GOT3 (cell line): ENCODE results near the gene CUL9.

Experiments
- DNase-seq: peaks from one replicate; lab custom pipeline; 2025; ENCODE audit warnings: mixed read lengths; lab: John Stamatoyannopoulos, UW

CUL9 gene

DNA sequence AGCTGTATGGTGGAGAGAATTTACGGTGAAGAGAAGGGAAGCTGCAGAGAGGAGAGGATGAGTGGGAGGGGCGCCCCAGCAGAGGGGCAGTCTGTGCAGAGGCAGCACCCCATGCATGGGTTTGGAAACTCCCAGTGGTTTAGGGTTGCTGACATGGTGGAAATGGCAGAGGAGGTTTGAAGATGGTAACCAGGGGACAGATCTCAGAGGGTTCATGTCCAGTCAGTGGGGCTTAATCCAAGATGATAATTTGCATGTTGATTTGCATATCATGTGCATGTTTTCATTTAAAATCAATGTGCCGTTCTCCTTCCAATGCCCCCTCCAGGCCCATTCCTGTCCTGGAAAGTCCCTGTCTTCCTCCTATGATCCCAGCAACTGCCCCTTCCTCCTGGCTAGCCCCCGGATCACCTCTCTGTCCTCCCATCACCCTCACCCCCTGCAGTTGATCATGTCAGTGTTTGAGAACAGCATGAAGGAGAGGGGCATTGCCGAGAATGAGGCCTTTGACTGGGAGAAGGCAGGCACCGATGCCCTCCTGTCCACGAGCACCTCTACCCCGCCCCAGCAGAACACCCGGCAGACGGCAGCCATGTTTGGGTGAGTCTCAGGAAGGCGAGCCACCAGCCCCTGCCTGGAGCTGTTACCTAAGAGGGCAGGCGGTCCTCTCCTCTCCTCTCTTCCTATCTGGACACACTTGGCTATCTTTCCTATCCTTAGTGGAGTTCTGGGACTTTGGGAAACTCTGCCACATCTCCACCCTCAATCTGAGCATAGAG, 75.6 kb downstream of the CUL9 start:
- no peak for DNase-seq

DNA sequence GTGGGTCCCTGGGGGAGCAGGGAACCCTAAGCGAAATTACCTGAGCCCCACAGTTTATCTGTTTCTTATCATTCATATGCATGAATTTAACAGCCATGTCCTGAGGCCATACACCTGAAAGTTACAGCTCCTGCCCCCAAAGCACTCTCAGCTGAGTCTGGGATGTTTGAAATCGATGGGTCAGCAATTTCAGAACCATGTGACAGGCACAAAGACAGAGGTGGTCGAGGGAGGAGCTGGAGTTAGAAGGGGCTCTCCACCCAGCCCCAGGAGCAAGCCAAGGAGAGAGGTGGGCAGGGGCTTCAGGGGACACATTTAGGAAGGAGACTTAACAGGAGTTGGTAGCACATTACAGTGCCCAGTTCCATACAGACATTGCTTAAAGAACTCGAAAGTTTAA, 76.2 kb downstream of the CUL9 start:
- no peak for DNase-seq

DNA sequence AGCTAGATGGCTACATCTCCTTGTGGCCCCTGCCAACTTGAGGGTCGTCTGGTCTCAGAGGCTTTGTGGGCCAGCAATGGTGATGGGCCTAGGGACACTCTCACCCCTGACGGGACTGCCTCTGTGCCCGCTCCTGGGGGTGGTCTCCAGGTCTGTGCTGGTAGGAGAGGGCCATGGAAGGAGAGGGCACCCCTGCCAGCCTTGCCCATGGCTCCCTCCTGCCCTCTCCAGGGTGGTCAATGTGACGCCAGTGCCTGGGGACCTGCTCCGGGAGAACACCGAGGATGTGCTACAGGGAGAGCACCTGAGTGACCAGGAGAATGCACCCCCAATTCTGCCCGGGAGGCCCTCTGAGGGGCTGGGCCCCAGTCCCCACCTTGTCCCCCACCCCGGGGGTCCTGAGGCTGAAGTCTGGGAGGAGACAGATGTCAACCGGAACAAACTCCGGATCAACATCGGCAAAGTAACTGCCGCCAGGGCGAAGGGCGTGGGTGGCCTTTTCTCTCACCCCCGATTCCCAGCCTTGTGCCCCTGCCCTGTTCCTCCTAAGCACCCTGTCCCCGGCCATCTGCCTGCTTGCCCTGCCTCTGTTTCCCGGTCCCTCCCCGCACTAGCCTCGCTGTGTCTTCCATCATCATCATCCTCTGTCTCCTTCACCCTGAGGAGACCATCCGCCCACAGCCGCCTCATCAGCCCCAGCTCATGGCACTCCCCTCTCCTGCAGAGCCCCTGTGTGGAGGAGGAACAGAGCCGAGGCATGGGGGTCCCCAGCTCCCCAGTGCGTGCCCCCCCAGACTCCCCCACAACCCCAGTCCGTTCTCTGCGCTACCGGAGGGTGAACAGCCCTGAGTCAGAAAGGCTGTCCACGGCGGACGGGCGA, 77.1 kb downstream of the CUL9 start:
- DNase-seq: no peak

DNA sequence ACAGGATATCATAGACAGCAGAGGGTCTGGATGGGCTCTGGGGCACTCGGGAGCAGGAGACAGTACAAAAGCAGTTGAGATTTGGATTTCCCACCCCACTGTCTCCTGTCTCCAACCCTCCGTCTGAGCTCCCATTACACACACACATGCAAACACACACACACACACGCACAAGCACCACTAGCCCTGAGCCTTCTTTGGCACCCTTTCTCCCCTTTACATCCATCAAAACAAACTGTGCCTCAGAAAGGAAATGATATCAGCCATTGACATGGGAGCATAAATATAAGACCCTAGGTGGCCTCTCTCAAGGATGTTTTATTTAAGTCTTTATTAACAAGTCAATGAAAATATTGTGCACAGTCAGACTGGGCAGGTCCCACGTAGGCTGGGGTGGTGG, 78.8 kb downstream of the CUL9 start:
- no peak for DNase-seq

DNA sequence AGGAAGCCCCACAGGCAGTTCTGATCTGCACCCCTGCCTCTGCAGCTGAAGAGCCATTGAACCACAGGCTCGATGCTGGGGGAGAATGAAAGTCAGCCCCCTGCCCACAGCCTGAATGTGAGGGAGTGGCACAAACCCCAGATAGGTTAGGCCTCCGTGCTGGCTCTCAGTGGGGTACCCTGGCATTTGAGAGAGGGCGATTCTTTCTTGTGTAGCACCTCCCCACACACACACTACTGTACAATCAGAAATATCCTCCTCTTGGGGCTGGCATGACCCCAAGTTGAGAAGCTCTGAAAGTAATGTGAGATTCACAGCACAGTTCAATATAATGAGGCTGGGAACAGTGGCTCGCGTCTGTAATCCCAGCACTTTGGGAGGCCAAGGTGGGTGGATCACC, 79.2 kb downstream of the CUL9 start:
- DNase-seq: no peak

DNA sequence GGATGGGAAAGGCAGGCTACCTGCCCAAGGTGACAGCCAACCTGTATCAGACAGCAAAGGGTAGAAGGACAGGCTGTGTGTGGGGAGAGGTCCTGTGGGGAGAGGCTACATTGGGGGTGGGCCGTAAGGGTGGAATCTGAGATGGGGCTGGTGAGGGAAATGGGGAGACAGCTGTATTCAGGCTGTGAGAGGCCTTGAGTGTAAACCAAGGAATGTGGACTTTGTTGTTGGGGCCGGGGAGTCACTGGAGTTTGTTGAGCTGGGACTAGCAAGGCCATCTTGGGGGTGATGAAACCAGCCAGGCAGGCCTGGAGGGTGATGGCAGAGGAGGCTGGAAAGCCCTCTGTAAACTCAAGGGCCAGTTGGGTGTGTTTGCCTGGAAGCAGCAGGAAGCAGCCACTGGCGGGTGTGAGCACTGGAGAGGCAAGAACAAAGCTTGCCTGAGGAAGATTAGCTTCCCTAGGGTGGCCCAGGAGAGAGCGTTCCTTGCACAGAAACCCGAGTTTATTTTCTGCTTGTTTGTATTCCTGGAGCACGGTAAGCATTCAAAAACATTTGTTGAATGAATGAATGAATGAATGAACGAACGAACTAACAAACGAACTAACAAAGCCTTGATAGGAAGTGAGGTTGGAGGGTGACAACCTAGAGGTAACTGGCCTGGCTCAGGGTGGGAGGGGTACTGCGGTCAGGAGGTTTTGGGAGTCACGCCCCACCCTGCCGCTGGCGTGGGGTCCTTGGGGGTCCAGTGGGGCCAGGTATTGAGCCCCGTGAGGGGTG, 80.2 kb downstream of the CUL9 start:
- DNase-seq: no peak

DNA sequence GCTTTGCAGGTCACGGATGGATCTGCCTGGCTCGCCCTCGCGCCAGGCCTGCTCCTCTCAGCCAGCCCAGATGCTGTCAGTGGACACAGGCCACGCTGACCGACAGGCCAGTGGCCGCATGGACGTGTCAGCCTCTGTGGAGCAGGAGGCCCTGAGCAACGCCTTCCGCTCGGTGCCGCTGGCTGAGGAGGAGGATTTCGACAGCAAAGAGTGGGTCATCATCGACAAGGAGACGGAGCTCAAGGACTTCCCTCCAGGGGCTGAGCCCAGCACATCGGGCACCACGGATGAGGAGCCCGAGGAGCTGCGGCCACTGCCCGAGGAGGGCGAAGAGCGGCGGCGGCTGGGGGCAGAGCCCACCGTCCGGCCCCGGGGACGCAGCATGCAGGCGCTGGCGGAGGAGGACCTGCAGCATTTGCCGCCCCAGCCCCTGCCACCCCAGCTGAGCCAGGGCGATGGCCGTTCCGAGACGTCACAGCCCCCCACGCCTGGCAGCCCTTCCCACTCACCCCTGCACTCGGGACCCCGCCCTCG, 80.9 kb downstream of the CUL9 start:
- DNase-seq: no peak

DNA sequence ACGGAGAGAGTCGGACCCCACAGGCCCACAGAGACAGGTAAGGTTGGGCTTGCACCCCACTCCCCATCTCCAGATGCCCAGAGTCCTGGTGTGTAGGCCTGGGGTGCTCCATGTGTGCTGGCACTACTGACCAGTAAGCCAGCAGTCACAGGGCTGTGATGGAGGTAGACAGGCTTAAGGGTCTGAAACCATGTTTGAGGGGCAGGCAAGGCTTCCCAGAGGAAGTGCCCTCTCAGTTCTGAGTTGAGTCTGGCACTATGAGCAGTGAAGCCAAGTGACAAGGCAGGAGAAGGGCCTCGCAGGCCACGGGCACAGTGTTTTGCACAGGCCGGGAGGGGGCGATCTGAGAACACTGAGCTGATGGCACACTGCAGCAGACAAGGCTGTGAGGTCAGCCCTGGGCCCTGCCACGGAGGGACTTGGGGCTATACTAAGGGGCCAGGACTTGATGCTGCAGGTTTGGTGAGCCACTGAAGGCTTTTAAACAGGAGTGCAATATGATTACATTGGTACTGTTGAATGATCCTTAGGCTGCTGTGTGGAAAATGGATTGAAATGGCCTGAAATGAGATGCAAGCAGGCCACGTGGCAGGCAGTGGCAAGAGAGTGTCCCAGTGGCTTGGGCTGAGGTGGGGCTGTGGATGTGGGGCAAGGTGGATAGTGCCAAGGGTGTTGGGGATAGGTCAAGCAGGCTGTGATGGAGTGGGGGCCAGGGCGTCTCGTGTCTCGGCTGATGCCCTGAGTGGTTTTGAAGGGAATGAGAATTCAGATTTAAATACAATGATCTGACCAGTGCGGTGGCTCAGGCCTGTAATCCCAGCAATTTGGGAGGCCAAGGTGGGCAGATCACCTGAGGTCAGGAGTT, 81.5 kb downstream of the CUL9 start:
- no peak for DNase-seq

DNA sequence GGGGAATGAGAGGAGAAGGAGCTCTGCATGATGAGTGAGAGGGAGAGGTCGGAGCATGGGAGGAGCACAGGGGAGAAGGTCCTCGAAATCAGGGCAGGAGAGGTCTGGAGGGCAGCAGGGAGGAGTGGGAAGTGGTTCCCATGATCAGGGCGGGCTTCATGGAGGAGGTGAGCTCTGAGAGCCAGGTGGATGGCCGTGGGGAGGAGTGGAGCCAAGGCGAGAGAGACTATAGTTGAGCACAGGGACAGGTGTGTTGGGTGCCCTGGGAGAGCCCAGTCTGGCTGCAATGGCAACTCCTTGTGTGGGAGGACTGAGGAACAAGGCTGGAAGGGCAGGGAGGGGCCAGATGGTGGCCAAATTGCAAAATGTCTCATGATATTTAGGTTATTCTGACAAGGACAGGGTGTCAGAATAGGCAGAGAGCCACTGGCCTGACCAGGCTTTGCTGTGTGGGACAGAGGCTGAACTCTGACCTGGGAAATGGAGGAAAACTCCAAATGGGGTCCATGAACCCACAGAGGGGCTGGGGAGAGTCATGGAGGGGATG, 82.7 kb downstream of the CUL9 start:
- no peak for DNase-seq

DNA sequence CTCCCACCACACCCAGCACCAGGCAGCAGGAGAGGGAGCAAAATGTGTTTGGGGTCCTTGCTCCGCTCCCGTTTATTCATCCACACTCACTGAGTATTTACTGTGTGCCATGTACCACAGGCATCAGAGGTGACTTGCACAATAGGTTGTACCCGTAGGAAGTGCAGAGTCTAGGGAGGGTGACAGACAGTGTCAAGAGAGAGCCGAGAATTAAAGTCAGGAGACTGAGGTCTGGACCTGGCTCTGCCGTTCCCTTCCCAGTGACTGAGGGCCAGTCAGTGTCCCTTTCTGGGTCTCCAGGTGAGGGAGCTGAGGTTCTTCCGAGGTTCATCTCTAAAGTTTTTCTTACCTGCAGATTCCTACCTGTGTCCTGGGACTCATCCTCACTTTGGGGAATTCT, 83.6 kb downstream of the CUL9 start:
- no peak for DNase-seq

DNA sequence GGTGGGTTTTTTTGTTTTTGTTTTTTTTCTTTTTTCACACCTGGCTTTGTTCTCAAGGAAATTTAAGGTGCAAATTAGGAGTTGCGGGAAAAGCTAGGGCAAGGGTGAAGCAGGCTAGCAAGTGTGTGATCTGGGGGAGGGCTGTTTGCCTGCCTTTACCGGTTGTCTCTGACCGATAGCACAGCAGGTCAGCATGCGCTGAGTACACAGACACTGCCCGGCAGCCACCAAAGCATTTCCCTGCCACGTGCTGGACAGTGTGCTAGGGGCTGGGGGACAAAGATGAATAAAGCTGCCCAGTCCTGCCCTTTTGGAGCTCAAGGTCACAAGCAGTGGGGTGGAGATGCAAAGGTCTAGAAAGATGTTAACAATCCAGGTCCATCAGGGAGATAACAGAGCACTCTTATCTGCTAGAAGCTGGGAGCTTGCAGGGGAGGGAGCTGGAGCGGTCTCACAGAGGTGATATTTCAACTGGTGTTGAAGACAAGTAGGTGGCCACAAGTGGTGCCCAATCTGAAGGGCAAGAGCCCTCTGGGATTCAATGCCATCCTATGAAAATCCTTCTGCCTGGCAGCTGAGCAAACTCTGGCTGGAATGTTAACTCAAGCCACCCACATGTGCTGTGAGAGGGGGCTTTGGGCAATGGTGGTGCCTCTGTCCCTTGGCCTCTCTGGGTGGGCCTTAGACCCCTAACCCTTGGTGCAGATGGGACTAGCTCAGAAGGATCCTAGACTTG, 85.8 kb downstream of the CUL9 start:
- no peak for DNase-seq

DNA sequence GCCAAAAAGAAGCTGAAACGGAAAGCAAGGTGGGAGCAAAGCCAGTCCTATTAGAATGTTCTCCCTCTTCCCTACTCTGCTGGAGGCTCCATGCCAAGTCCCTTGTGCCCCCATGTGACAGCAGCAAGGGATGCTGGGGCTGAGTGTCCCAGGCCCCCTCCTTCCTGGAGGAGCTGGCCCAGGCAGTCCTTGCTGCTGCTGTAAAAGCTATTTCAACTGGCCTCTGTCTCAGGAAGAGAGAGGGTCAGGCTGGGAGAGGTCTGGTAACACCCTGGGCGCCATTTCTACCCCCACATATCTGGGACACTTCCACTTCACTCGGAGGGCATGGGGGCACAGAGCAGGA, 86.3 kb downstream of the CUL9 start:
- DNase-seq: no peak

DNA sequence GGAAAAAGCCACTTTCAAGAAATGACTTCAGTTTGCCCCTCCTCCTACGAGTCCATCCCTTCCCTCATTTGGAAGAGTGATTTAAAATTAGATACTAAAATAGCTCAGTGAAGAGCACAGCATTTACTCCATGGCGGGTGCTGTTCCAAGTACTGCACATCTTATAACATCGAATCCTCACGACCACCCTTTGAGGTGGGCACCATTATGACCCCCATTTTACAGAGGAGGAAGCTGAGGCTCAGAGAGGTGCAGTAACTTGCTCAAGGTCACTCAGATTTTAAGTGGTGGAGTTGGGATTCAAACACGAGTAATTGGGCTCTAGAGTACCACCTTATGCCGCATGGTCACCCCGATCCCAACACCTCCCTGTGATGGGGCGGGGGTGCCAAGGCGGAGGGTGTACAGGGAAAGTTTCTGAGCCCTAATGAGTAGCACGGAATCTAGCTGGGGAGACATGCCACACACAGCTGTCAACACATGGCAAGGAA, 86.8 kb downstream of the CUL9 start:
- no peak for DNase-seq

DNA sequence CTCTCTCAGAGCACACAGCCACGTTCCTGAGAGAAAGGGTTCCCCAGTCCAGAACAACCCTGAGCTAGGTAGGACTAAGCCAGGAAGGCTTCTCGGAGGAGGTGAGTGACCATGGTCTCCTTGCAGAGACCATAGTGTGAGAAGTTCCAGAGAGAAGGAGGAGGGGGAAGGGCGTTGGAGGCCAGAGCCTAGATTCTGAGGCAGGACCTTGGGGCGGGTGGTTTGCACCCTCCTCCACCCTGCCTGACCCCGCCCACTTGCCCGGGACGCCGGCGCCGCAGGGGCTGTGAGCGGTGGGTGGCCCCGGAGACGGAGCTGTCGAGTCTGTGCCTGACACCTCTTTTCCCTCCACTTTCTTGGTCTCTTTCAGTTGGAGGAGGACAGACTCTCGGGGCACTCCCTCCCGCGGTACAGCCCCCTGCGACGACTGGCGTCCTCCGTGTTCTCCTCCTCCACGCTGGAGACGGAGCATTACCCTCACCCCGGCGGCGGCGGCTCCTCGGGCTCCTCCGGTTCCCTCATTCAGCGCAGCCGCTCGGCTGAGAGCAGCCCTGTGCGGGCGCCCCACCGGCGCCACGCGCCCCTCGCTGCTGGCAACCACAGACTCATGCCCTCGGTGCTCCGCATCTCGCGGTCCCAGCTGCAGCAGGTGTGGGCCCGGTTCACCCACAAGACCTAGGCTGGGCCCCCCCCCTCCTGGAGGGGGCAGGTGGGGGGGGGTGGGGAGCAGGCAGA, 87.4 kb downstream of the CUL9 start:
- DNase-seq: no peak

DNA sequence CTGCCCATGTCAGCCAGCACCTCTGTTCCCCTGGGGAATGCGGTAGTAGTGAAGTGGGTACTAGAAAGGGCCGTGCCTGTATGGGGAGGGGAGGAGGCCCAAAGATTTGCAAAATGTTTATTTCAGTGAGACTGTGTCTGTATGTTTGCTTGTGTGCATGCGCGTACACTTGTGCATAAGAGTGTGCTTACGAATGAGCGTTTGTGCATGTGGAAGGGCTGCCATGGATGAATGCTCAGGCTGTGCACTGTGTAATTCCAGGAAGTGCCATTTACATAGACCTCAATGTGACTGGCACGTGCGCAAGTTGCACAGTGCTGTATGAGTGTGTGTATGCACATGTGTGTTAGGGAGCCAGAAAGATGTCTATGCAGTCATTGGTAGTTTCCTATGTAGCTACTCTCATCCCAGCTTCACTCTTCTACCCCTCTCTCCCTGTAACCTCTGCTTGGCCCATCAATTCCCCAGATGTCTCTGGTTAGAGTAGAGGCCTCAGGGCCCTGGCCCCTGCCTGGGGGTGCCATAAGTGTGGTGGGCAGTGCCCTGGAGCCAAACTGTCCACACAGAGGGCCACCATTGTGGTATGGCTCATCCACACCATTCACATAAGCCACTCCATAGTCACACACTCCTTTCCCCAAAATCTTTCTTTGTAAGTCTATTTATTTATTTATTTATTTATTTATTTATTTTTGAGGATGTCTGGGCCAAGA, 89.3 kb downstream of the CUL9 start:
- no peak for DNase-seq

DNA sequence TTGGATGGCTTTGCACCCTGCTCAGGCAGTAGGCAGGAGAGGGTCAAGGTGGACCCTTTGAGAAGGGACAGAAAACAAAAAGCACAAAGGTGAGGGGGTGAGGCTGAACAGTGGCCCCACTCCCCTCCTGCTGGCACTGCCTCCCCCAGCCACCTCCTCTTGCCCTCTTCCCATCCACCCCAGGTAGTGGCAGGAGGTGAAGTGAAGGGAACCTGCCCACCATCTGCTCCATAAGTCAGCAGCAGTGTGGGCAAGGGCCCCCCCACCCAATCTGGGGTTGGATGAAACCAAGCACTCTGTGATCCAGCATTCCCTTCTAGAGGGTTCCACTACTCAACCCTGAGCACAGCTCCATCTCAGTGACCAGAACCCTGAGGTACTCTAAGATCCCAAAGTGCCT, 89.9 kb downstream of the CUL9 start:
- DNase-seq: no peak

DNA sequence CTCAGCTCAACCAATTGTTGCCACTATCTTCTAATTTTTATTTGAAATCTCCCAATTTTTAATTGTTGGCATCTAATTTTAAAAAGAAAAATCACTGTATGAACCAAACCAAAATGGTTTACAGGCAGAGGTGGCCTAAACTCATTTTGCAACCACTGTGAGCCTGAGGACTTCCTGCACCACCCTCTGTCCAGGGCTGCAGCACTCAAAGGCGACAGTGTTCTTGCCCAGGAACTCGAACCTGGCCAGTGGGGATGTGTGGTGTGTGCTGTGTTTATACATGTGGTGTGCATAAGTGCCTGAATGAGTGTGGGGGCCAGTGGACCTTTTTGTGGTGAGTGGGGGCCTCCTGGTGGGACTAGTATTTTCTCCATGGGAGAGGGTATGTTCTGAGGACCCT, 91.7 kb downstream of the CUL9 start:
- DNase-seq: no peak
